Measurements from ENCODE around the gene CNGA4. TPM values are rescaled to one million over a fixed set of nuclear protein-coding genes. Genes with fewer than 3 reads are reported as not detected.

Gene CNGA4
- polyA plus RNA-seq, 1 experiment, result 0.04 TPM

DNA sequence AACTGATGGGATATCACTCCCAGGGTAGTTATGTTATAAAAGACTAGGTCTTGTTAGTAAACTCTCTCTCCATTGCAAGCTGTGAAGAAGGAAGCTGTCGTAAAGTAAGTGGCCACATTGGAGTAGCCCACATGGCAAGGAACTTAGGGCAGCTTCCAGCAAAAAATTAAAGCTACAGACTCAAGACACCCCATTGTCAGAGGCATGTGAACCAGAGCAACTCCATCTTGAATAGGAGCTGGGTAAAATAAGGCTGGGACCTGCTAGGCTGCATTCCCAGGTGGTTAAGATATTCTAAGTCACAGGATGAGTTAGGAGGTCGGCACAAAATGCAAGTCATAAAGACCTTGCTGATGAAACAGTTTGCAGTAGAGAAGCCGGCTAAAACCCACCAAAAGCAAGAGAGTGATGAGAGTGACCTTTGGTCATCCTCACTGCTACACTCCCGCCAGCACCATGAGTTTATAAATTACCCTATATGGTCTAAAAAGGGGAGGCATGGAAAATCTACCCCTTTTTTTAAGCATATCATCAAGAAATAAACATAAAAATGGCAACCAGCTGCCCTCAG lies 44.6 kb downstream of the CNGA4 start:
- TF ChIP-seq, protein P1, sequence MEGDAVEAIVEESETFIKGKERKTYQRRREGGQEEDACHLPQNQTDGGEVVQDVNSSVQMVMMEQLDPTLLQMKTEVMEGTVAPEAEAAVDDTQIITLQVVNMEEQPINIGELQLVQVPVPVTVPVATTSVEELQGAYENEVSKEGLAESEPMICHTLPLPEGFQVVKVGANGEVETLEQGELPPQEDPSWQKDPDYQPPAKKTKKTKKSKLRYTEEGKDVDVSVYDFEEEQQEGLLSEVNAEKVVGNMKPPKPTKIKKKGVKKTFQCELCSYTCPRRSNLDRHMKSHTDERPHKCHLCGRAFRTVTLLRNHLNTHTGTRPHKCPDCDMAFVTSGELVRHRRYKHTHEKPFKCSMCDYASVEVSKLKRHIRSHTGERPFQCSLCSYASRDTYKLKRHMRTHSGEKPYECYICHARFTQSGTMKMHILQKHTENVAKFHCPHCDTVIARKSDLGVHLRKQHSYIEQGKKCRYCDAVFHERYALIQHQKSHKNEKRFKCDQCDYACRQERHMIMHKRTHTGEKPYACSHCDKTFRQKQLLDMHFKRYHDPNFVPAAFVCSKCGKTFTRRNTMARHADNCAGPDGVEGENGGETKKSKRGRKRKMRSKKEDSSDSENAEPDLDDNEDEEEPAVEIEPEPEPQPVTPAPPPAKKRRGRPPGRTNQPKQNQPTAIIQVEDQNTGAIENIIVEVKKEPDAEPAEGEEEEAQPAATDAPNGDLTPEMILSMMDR (IDR thresholded peaks at IDR 0.05; ENCODE audit: low read depth, low read length), result no peak
- Histone ChIP-seq H3K27ac (ENCODE audit: low read depth, low read length) (no peak overlapping the region), H3K9me3 (ENCODE audit: control insufficient read depth, insufficient read depth, low read length) (no peaks in the 10 kb centered on the region), H3K27me3 (ENCODE audit: control insufficient read depth, insufficient read depth, low read length) (peaks cover 31% of the 10 kb centered on the region), H3K4me3 (ENCODE audit: low read depth, low read length) (no peak overlapping the region)
- POLR2A ChIA-PET, result no interaction called here
- CTCF ChIA-PET, result no interaction called here
- no peak for DNase-seq (ENCODE audit: low read depth, low spot score)

- no peak overlapping the region for H3K27ac ChIP-seq (ENCODE audit: low read depth, low read length)
- no peaks in the 10 kb centered on the region for H3K9me3 ChIP-seq (ENCODE audit: control insufficient read depth, insufficient read depth, low read length)
- no peak overlapping the region for H3K4me3 ChIP-seq (ENCODE audit: low read depth, low read length)
- peaks cover 30% of the 10 kb centered on the region for H3K27me3 ChIP-seq (ENCODE audit: control insufficient read depth, insufficient read depth, low read length)
- TF ChIP-seq, protein P1 (IDR thresholded peaks at IDR 0.05; ENCODE audit: low read depth, low read length), result no peak
- DNase-seq (ENCODE audit: low read depth, low spot score), result no peak
- CTCF ChIA-PET, result no interaction called here
- POLR2A ChIA-PET, result no interaction called here
Observed at GRCh38 chr11:6284250-6284649, 45.4 kb downstream of the CNGA4 start.

- ChIA-PET POLR2A (no interaction called here), CTCF (interaction anchor here (2.1 kb wide), 1 partner anchor 69 kb away, joined by 4 read pairs; no protein-coding TSS in a partner anchor)
- DNase-seq (ENCODE audit: low read depth, low spot score), result no peak
- Histone ChIP-seq H3K9me3 (ENCODE audit: control insufficient read depth, insufficient read depth, low read length) (no peaks in the 10 kb centered on the region), H3K4me3 (ENCODE audit: low read depth, low read length) (no peak overlapping the region), H3K27me3 (ENCODE audit: control insufficient read depth, insufficient read depth, low read length) (peaks cover 30% of the 10 kb centered on the region), H3K27ac (ENCODE audit: low read depth, low read length) (no peak overlapping the region)
- TF ChIP-seq, protein P1 (IDR thresholded peaks at IDR 0.05; ENCODE audit: low read depth, low read length), result no peak
Observed at GRCh38 chr11:6285019-6285418, 46.1 kb downstream of the CNGA4 start.

Other genes with a start within 250 kb of the CNGA4 start
- not detected in 2 replicates for gene OR56A4, start 232.1 kb upstream of the CNGA4 start, polyA plus RNA-seq (2011; rRNA removed)
- not detected in 2 replicates for gene OR56A1, start 208.3 kb upstream of the CNGA4 start, polyA plus RNA-seq (2011; rRNA removed)
- not detected in 2 replicates for gene OR56B4, start 131.4 kb upstream of the CNGA4 start, polyA plus RNA-seq (2011; rRNA removed)
- gene OR52B2, start 68.8 kb upstream of the CNGA4 start, polyA plus RNA-seq (2011; rRNA removed), result not detected in 2 replicates
- not detected in 2 replicates for gene OR52W1, start 39.9 kb upstream of the CNGA4 start, polyA plus RNA-seq (2011; rRNA removed)
- not detected in 2 replicates for gene C11orf42, start 33.5 kb upstream of the CNGA4 start, polyA plus RNA-seq (2011; rRNA removed)
- gene FHIP1B, start 4.5 kb upstream of the CNGA4 start, polyA plus RNA-seq (2011; rRNA removed), result 18.9 and 19.8 TPM in 2 replicates
- not detected in 2 replicates for gene CCKBR, start 20.7 kb downstream of the CNGA4 start, polyA plus RNA-seq (2011; rRNA removed)
- gene CAVIN3, start 81.4 kb downstream of the CNGA4 start, polyA plus RNA-seq (2011; rRNA removed), result 37.8 and 53.1 TPM in 2 replicates
- 68.0 and 83.7 TPM in 2 replicates for gene SMPD1, start 151.4 kb downstream of the CNGA4 start, polyA plus RNA-seq (2011; rRNA removed)
- gene APBB1, start 180.0 kb downstream of the CNGA4 start, polyA plus RNA-seq (2011; rRNA removed), result 42.2 and 54.5 TPM in 2 replicates
- gene HPX, start 201.9 kb downstream of the CNGA4 start, polyA plus RNA-seq (2011; rRNA removed), result 0.32 and 0.67 TPM in 2 replicates
- 10.5 and 11.7 TPM in 2 replicates for gene TRIM3, start 234.9 kb downstream of the CNGA4 start, polyA plus RNA-seq (2011; rRNA removed)
- gene ARFIP2, start 242.2 kb downstream of the CNGA4 start, polyA plus RNA-seq (2011; rRNA removed), result 79.1 and 88.2 TPM in 2 replicates
- gene TIMM10B, start 242.4 kb downstream of the CNGA4 start, polyA plus RNA-seq (2011; rRNA removed), result 26.7 and 33.1 TPM in 2 replicates